ENCODE results near the gene TTL. TPM values are rescaled to one million over a fixed set of nuclear protein-coding genes. Genes with fewer than 3 reads are reported as not detected.

TTL gene
- total and polyA plus RNA-seq, 2 of the 13 experiments (the other 11 are each of a cell fraction or from before 2014, with no cell fraction given): 19.0 to 59.8 TPM

GRCh38 chr2:112588611-112589045 lies 106.7 kb downstream of the TTL start:
- in situ Hi-C loops (cut with HindIII; ENCODE audit: extremely low pct_ligation_motif_present, low pct_unique_long_range_greater_than_20kb): no loop called here
- H3K27me3 ChIP-seq (ENCODE audit: control insufficient read depth in 1 of 2, insufficient read depth in 2 of 2, low read length in 2 of 2): peaks cover 0 to 4% of the 10 kb centered on the region in 2 experiments; a peak in 1 of 5 replicates
- POLR2A ChIA-PET: no interaction called here
- H3K4me3 ChIP-seq (replicated peaks in 1 of 3; ENCODE audit: insufficient read depth in 1 of 3, low read depth in 2 of 3, low read length in 3 of 3): no peak overlapping the region
- peak; percentile 21; the same call in 1 of the 2 replicates for TF ChIP-seq CEBPB (IDR thresholded peaks at IDR 0.05; ENCODE audit: borderline replicate concordance, low read depth, low read length)
- no peak for TF ChIP-seq ZNF775 (CRISPR knock-in tag; IDR thresholded peaks at IDR 0.05; ENCODE audit: borderline replicate concordance)
- no peak for TF ChIP-seq CSRNP2 (CRISPR knock-in tag; conservative IDR thresholded peaks at IDR 0.05; ENCODE audit: low read depth)
- TF ChIP-seq CEBPG (CRISPR knock-in tag; IDR thresholded peaks at IDR 0.05): peak; percentile 45; the same call in 1 of the 2 replicates
- no peak for TF ChIP-seq ZNF10 (CRISPR knock-in tag; IDR thresholded peaks at IDR 0.05; ENCODE audit: borderline replicate concordance, low read depth)
- H3K9me3 ChIP-seq (ENCODE audit: low read length): no peaks in the 10 kb centered on the region
- H2AFZ ChIP-seq (ENCODE audit: low read length): no peak overlapping the region
- peaks cover 9 to 15% of the 10 kb centered on the region in 2 experiments; a peak in 4 of 5 replicates for H3K36me3 ChIP-seq (replicated peaks in 1 of 2; ENCODE audit: control insufficient read depth in 1 of 2, insufficient read depth in 2 of 2, low read length in 2 of 2)
- H3K9ac ChIP-seq (ENCODE audit: insufficient read depth, low read depth, low read length): no peak overlapping the region
- peaks cover 6% of the 10 kb centered on the region for H3K79me2 ChIP-seq (ENCODE audit: insufficient read depth, low read length)
- H3K4me1 ChIP-seq (ENCODE audit: insufficient read depth, low read length): peaks cover 23% of the 10 kb centered on the region
- WGBS (ENCODE audit: low lambda C conversion rate): 96% methylated on average over 6 of the region's 6 CpGs
- intact Hi-C loops (cut with micrococcal nuclease; ENCODE audit: unreplicated experiment): loop anchor here (10.0 kb wide), 1 partner anchor 334 kb away; the partner anchor contains the start of gene ZC3H8
- no peak for ATAC-seq
- FAIRE-seq: no peak
- no peak overlapping the region for H3K4me2 ChIP-seq (ENCODE audit: low read depth, low read length)
- no peaks in the 10 kb centered on the region for H4K20me1 ChIP-seq (ENCODE audit: insufficient read depth, low read length)
- no peak for DNase-seq (ENCODE audit: low spot score)
- H3K27ac ChIP-seq (ENCODE audit: extremely low read length, insufficient read depth, low read length): no peak overlapping the region
- CTCF ChIA-PET (ENCODE audit: low intra/inter-chr PET ratio, low total read pairs): no interaction called here
- no TSS peak for BruUV-seq (replicated peaks)

Small RNAs within 50 kb of the gene (small RNA-seq; reads per million reads assigned to genes)
- 0 reads per million in 3 experiments for gene RF00019 (ENCODE audit: insufficient read depth in 2 of 3, insufficient read length in 3 of 3, low read depth in 2 of 3, low replicate concordance in 1 of 3)

Other genes starting within 250 kb of the TTL start
- gene ZC3H8, start 227.1 kb upstream of the TTL start, total RNA-seq (2016; rRNA removed; fragmentation: Illumina TruSeq; extraction: Trizol): 15.4 and 17.0 TPM in 2 replicates
- 4.2 and 4.5 TPM in 2 replicates for gene ZC3H8, start 227.1 kb upstream of the TTL start, polyA plus RNA-seq (2011; rRNA removed)
- gene ZC3H6, start 206.6 kb upstream of the TTL start, total RNA-seq (2016; rRNA removed; fragmentation: Illumina TruSeq; extraction: Trizol): 0.88 and 0.93 TPM in 2 replicates
- gene ZC3H6, start 206.6 kb upstream of the TTL start, polyA plus RNA-seq (2011; rRNA removed): 0.71 TPM in 2 replicates
- 12.8 and 18.7 TPM in 2 replicates for gene RGPD8, start 48.5 kb upstream of the TTL start, total RNA-seq (2016; rRNA removed; fragmentation: Illumina TruSeq; extraction: Trizol)
- gene RGPD8, start 48.5 kb upstream of the TTL start, polyA plus RNA-seq (2011; rRNA removed): 2.3 and 3.1 TPM in 2 replicates
- gene POLR1B, start 60.3 kb downstream of the TTL start, total RNA-seq (2016; rRNA removed; fragmentation: Illumina TruSeq; extraction: Trizol): 46.0 and 70.8 TPM in 2 replicates
- 17.5 and 18.3 TPM in 2 replicates for gene POLR1B, start 60.3 kb downstream of the TTL start, polyA plus RNA-seq (2011; rRNA removed)
- gene CHCHD5, start 102.5 kb downstream of the TTL start, total RNA-seq (2016; rRNA removed; fragmentation: Illumina TruSeq; extraction: Trizol): 22.8 and 23.9 TPM in 2 replicates
- gene CHCHD5, start 102.5 kb downstream of the TTL start, polyA plus RNA-seq (2011; rRNA removed): 19.0 and 22.7 TPM in 2 replicates
- gene SLC20A1, start 163.8 kb downstream of the TTL start, total RNA-seq (2016; rRNA removed; fragmentation: Illumina TruSeq; extraction: Trizol): 60.1 and 85.9 TPM in 2 replicates
- gene SLC20A1, start 163.8 kb downstream of the TTL start, polyA plus RNA-seq (2011; rRNA removed): 54.0 and 70.6 TPM in 2 replicates
- gene NT5DC4, start 238.9 kb downstream of the TTL start, total RNA-seq (2016; rRNA removed; fragmentation: Illumina TruSeq; extraction: Trizol): 2.4 and 4.2 TPM in 2 replicates
- 0.04 and 0.07 TPM in 2 replicates for gene NT5DC4, start 238.9 kb downstream of the TTL start, polyA plus RNA-seq (2011; rRNA removed)